NT2/D1 (cell line): Measurements from ENCODE around the gene PSMD12.

Experiments
- SUZ12 ChIP-seq: IDR thresholded peaks from 2 replicates; pipeline ENCODE4 v1.6.1; 2011; ENCODE audit not compliant: insufficient read length, insufficient read depth; ENCODE audit errors: extremely low read depth
- YY1 ChIP-seq: IDR thresholded peaks from 2 replicates; pipeline ENCODE4 v1.6.1; 2011; ENCODE audit not compliant: insufficient read length, insufficient read depth
- ZNF274 ChIP-seq: IDR thresholded peaks from 2 replicates; pipeline ENCODE4 v1.6.1; 2011; ENCODE audit warnings: mild to moderate bottlenecking, low read depth, low read length

- no peak for TF ChIP-seq SUZ12
- TF ChIP-seq ZNF274, result no peak
- TF ChIP-seq YY1, result no peak
Measured at GRCh38 chr17:67414559-67414958, 48.2 kb upstream of the PSMD12 start.
